Neural cell (in vitro differentiated cells): ENCODE data around the gene PTPRK. TPM values are rescaled to one million over a fixed set of nuclear protein-coding genes. Genes with fewer than 3 reads are reported as not detected.

Experiments
- H2AFZ ChIP-seq: fragments of 200-600, 300-800 bp; sonication (generic), shearing (Covaris generic); 2 replicates; pipeline ENCODE4 v1.6.0; 2014; ENCODE audit warnings: low read depth, mild to moderate bottlenecking, antibody characterized with exemption, low read length, moderate library complexity
- H3F3A ChIP-seq: fragments of 200-600 bp; shearing (Covaris generic); 2 replicates; pipeline ENCODE4 v1.6.1; 2016; ENCODE audit warnings: mild to moderate bottlenecking, moderate library complexity, mixed read lengths, antibody characterized with exemption, low read length; ENCODE audit not compliant: insufficient read depth, poor library complexity, severe bottlenecking
- H3K27ac ChIP-seq: fragments of 200-600, 300-800 bp; sonication (generic), shearing (Covaris generic); 2 replicates; pipeline ENCODE4 v1.5.1; 2014; ENCODE audit warnings: mild to moderate bottlenecking, low read length, moderate library complexity
- H3K27me3 ChIP-seq: fragments of 300-800, 200-600 bp; sonication (generic), shearing (Covaris generic); 2 replicates; pipeline ENCODE4 v1.6.0; 2014; ENCODE audit warnings: mild to moderate bottlenecking, low read depth, low read length, moderate library complexity; ENCODE audit not compliant: insufficient read depth
- H3K36me3 ChIP-seq: fragments of 300-800, 200-600 bp; sonication (generic), shearing (Covaris generic); 2 replicates; pipeline ENCODE4 v1.5.1; 2014; ENCODE audit warnings: mild to moderate bottlenecking, antibody characterized with exemption, low read length, moderate library complexity; ENCODE audit not compliant: insufficient read depth
- H3K4me2 ChIP-seq: fragments of 300-800, 200-600 bp; sonication (generic), shearing (Covaris generic); 2 replicates; pipeline ENCODE4 v1.6.0; 2014; ENCODE audit warnings: mild to moderate bottlenecking, low read length
- H3K4me3 ChIP-seq: fragments of 300-800, 200-600 bp; sonication (generic), shearing (Covaris generic); 2 replicates; pipeline ENCODE4 v1.5.1; 2014; ENCODE audit warnings: mild to moderate bottlenecking, low read length, moderate library complexity
- H3K79me2 ChIP-seq: fragments of 200-600 bp; shearing (Covaris generic); replicated peaks from 2 replicates; pipeline ENCODE4 v1.6.0; 2014; ENCODE audit warnings: mild to moderate bottlenecking, low read length, moderate library complexity; ENCODE audit not compliant: insufficient read depth
- H3K9ac ChIP-seq: fragments of 300-800, 200-600 bp; sonication (generic), shearing (Covaris generic); 2 replicates; pipeline ENCODE4 v1.6.1; 2016; ENCODE audit warnings: mild to moderate bottlenecking, low read length, mixed read lengths
- H3K9me2 ChIP-seq: fragments of 200-600 bp; shearing (Covaris generic); 2 replicates; pipeline ENCODE4 v1.6.1; 2016; ENCODE audit warnings: mild to moderate bottlenecking, low read length, mixed read lengths; ENCODE audit not compliant: insufficient read depth
- H3K9me3 ChIP-seq: fragments of 200-600, 300-800 bp; sonication (generic), shearing (Covaris generic); 2 replicates; pipeline ENCODE4 v1.6.1; 2016; ENCODE audit warnings: mild to moderate bottlenecking, mixed run types, low read length, moderate library complexity, mixed read lengths
- H4K20me1 ChIP-seq: fragments of 200-600 bp; shearing (Covaris generic); 2 replicates; pipeline ENCODE4 v1.6.1; 2016; ENCODE audit warnings: mild to moderate bottlenecking, mixed run types; ENCODE audit not compliant: insufficient read depth
- EP300 ChIP-seq: fragments of 450-650 bp; conservative IDR thresholded peaks from 2 replicates; pipeline ENCODE4 v1.6.1; 2014; ENCODE audit warnings: antibody characterized with exemption, mild to moderate bottlenecking, moderate library complexity; ENCODE audit not compliant: poor library complexity, severe bottlenecking
- EZH2 ChIP-seq: fragments of 200-600, 300-800 bp; shearing (Covaris generic), sonication (generic); IDR thresholded peaks from 2 replicates; pipeline ENCODE4 v1.6.1; 2014; ENCODE audit warnings: antibody characterized with exemption, low read length, borderline replicate concordance, mild to moderate bottlenecking; ENCODE audit not compliant: insufficient read depth, poor library complexity, severe bottlenecking
- MXI1 ChIP-seq: fragments of 450-650 bp; conservative IDR thresholded peaks from 2 replicates; pipeline ENCODE4 v1.6.1; 2014; ENCODE audit warnings: antibody characterized with exemption, mild to moderate bottlenecking; ENCODE audit not compliant: poor library complexity, severe bottlenecking
- POLR2AphosphoS5 ChIP-seq: IDR thresholded peaks from 2 replicates; pipeline ENCODE4 v1.6.1; 2012
- RAD21 ChIP-seq: fragments of 450-650 bp; conservative IDR thresholded peaks from 2 replicates; pipeline ENCODE4 v1.6.1; 2014; ENCODE audit warnings: antibody characterized with exemption, mild to moderate bottlenecking, moderate library complexity
- SMC3 ChIP-seq: fragments of 450-650 bp; conservative IDR thresholded peaks from 2 replicates; pipeline ENCODE4 v1.6.1; 2014; ENCODE audit warnings: antibody characterized with exemption, mild to moderate bottlenecking, moderate library complexity; ENCODE audit not compliant: poor library complexity
- TAF1 ChIP-seq: IDR thresholded peaks from 2 replicates; pipeline ENCODE4 v1.6.1; 2012; ENCODE audit warnings: low read depth
- polyA plus RNA-seq: library from polyadenylated mRNA; depleted of rRNA; stranded (reverse); fragments of >200 nt; gene quantifications from 2 replicates; pipeline ENCODE4 v1.2.3, GENCODE V29; 2014
- TF ChIP-seq, protein P1 (sequence below): fragments of 450-650 bp; IDR thresholded peaks from 2 replicates; pipeline ENCODE4 v1.5.1; 2014; ENCODE audit warnings: antibody characterized with exemption, mild to moderate bottlenecking, moderate library complexity; ENCODE audit not compliant: poor library complexity, severe bottlenecking
- TF ChIP-seq, protein P2 (sequence below): IDR thresholded peaks from 2 replicates; pipeline ENCODE4 v1.6.1; 2012; ENCODE audit warnings: borderline replicate concordance

Gene PTPRK
- polyA plus RNA-seq, 1 donor from 2014 or later: 10.4 TPM

DNA sequence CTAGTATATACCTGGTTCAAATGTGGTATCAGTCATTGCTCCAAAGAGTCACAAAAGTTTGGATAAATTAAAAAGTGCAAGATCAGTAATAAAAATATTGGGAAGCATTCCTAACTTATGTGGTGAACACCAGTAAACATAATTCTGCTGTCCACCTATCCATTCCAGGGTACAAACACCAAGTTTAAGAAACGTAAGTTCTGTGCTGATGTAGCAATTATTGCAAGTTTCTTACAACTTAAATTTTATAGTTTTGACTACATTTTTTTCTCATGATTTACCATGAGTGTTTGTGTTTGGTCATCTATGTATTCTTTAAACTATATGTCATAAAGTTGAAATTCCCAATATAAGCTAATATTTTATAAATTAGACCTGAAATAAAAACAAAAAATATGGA, 364.6 kb downstream of the PTPRK start:
- Histone ChIP-seq H3K79me2 (no peaks in the 10 kb centered on the region), H3F3A (no peaks in the 10 kb centered on the region), H3K4me2 (no peak overlapping the region)

DNA sequence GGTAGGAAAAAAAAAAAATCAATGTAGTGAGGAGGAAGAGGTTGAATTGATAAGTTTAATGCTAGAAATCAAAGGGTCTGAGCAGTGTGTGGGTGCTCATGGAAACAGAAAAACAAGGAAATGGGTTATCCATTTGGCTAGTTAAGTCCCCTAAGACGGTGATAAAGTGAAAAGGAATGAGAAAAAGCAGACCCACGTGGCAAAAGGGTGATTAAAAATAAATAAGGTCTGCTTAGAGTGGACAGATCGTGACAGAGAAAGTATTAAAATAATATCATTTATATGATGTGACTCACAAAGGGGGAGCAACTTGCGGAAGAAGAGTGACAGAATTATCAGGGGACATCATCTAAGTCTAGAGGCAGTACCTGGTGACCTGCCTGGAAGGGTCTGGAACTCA, 367.8 kb downstream of the PTPRK start:
- Histone ChIP-seq H3F3A (no peaks in the 10 kb centered on the region), H3K36me3 (no peaks in the 10 kb centered on the region), H3K9me3 (no peaks in the 10 kb centered on the region), H4K20me1 (no peaks in the 10 kb centered on the region), H3K9me2 (no peaks in the 10 kb centered on the region), H3K9ac (no peak overlapping the region), H2AFZ (no peak overlapping the region), H3K4me2 (no peak overlapping the region), H3K79me2 (no peaks in the 10 kb centered on the region), H3K27me3 (no peaks in the 10 kb centered on the region), H3K27ac (no peak overlapping the region), H3K4me3 (no peak overlapping the region)
- TF ChIP-seq TAF1 (no peak), POLR2AphosphoS5 (no peak), EP300 (no peak), RAD21 (no peak), EZH2 (no peak), MXI1 (no peak), SMC3 (no peak)
- TF ChIP-seq, protein P1, sequence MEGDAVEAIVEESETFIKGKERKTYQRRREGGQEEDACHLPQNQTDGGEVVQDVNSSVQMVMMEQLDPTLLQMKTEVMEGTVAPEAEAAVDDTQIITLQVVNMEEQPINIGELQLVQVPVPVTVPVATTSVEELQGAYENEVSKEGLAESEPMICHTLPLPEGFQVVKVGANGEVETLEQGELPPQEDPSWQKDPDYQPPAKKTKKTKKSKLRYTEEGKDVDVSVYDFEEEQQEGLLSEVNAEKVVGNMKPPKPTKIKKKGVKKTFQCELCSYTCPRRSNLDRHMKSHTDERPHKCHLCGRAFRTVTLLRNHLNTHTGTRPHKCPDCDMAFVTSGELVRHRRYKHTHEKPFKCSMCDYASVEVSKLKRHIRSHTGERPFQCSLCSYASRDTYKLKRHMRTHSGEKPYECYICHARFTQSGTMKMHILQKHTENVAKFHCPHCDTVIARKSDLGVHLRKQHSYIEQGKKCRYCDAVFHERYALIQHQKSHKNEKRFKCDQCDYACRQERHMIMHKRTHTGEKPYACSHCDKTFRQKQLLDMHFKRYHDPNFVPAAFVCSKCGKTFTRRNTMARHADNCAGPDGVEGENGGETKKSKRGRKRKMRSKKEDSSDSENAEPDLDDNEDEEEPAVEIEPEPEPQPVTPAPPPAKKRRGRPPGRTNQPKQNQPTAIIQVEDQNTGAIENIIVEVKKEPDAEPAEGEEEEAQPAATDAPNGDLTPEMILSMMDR: no peak
- TF ChIP-seq, protein P2, sequence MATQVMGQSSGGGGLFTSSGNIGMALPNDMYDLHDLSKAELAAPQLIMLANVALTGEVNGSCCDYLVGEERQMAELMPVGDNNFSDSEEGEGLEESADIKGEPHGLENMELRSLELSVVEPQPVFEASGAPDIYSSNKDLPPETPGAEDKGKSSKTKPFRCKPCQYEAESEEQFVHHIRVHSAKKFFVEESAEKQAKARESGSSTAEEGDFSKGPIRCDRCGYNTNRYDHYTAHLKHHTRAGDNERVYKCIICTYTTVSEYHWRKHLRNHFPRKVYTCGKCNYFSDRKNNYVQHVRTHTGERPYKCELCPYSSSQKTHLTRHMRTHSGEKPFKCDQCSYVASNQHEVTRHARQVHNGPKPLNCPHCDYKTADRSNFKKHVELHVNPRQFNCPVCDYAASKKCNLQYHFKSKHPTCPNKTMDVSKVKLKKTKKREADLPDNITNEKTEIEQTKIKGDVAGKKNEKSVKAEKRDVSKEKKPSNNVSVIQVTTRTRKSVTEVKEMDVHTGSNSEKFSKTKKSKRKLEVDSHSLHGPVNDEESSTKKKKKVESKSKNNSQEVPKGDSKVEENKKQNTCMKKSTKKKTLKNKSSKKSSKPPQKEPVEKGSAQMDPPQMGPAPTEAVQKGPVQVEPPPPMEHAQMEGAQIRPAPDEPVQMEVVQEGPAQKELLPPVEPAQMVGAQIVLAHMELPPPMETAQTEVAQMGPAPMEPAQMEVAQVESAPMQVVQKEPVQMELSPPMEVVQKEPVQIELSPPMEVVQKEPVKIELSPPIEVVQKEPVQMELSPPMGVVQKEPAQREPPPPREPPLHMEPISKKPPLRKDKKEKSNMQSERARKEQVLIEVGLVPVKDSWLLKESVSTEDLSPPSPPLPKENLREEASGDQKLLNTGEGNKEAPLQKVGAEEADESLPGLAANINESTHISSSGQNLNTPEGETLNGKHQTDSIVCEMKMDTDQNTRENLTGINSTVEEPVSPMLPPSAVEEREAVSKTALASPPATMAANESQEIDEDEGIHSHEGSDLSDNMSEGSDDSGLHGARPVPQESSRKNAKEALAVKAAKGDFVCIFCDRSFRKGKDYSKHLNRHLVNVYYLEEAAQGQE: no peak

More for the DNA sequence above, 364.6 kb downstream of the PTPRK start:
- H4K20me1 ChIP-seq: no peaks in the 10 kb centered on the region
- no peaks in the 10 kb centered on the region for H3K9me2 ChIP-seq
- H3K4me3 ChIP-seq: no peak overlapping the region
- no peak overlapping the region for H3K27ac ChIP-seq
- TF ChIP-seq, protein P2: no peak
- TF ChIP-seq MXI1: no peak
- TF ChIP-seq RAD21: no peak
- no peaks in the 10 kb centered on the region for H3K9me3 ChIP-seq
- H2AFZ ChIP-seq: no peak overlapping the region
- no peaks in the 10 kb centered on the region for H3K27me3 ChIP-seq
- no peaks in the 10 kb centered on the region for H3K36me3 ChIP-seq
- H3K9ac ChIP-seq: no peak overlapping the region
